SU-DHL-6 (cell line): ENCODE results near the gene SATB2.

ENCODE experiments used
- EZH2phosphoT487 ChIP-seq: fragments of 200-600 bp; sonication (generic), shearing (Covaris generic); conservative IDR thresholded peaks from 2 replicates; pipeline ENCODE4 v1.6.1; 2018; ENCODE audit warnings: mild to moderate bottlenecking, antibody characterized with exemption, low read length, moderate library complexity, mixed read lengths
- TF ChIP-seq, protein P1 (sequence below): fragments of 200-600 bp; sonication (generic); IDR thresholded peaks from one replicate; pipeline ENCODE4 v1.5.1; 2017; ENCODE audit warnings: antibody characterized with exemption, mild to moderate bottlenecking, low read length, moderate library complexity; ENCODE audit not compliant: insufficient read depth, poor library complexity, severe bottlenecking

DNA sequence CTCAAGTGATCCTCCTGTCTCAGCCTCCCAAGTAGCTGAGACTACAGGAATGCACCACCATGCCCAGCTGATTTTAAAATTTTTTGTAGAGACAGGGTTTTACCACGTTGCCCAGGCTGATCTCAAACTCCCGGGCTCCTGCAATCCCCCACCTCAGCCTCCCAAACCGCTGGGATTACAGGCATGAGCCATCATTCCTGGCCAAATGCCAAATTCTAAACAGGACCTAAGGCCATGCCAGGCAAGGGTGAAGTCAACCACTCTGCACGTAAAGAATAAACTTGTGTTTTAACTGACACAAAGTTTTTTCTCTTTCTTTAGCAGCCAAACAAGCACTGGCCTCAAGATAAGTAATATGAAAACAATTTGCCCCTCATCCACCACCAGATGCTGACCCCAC lies 37.4 kb upstream of the SATB2 start:
- TF ChIP-seq, protein P1, sequence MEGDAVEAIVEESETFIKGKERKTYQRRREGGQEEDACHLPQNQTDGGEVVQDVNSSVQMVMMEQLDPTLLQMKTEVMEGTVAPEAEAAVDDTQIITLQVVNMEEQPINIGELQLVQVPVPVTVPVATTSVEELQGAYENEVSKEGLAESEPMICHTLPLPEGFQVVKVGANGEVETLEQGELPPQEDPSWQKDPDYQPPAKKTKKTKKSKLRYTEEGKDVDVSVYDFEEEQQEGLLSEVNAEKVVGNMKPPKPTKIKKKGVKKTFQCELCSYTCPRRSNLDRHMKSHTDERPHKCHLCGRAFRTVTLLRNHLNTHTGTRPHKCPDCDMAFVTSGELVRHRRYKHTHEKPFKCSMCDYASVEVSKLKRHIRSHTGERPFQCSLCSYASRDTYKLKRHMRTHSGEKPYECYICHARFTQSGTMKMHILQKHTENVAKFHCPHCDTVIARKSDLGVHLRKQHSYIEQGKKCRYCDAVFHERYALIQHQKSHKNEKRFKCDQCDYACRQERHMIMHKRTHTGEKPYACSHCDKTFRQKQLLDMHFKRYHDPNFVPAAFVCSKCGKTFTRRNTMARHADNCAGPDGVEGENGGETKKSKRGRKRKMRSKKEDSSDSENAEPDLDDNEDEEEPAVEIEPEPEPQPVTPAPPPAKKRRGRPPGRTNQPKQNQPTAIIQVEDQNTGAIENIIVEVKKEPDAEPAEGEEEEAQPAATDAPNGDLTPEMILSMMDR = no peak
- no peak for TF ChIP-seq EZH2phosphoT487
